Measurements from ENCODE around the gene MARCKS.
"Not testable (repeated sequence)": the region's sequence is repeated elsewhere in the genome, so short reads cannot be mapped to it uniquely, and the experiment has no call there.

The MARCKS gene

GRCh38 chr6:113886512-113886911 is 29.4 kb downstream of the MARCKS start:
- no peak for DNase-seq

GRCh38 chr6:113888493-113888892 is 31.3 kb downstream of the MARCKS start:
- DNase-seq = no peak

GRCh38 chr6:113888956-113889630 is 31.9 kb downstream of the MARCKS start:
- DNase-seq = no peak

- DNase-seq = no peak
Observed at GRCh38 chr6:113893451-113893850, 36.3 kb downstream of the MARCKS start.

- no peak for DNase-seq
Observed at GRCh38 chr6:113893866-113894265, 36.7 kb downstream of the MARCKS start.

- DNase-seq = no peak
Observed at GRCh38 chr6:113894712-113895674, 37.8 kb downstream of the MARCKS start.

GRCh38 chr6:113901482-113901881 is 44.3 kb downstream of the MARCKS start:
- DNase-seq = no peak

GRCh38 chr6:113903666-113904330 is 46.7 kb downstream of the MARCKS start:
- DNase-seq = no peak

- no peak for DNase-seq
Observed at GRCh38 chr6:113907102-113907815, 50.1 kb downstream of the MARCKS start.

- no peak for DNase-seq
Observed at GRCh38 chr6:113908801-113909200, 51.7 kb downstream of the MARCKS start.

- peak; percentile 83 for DNase-seq
Observed at GRCh38 chr6:113909224-113909856, 52.2 kb downstream of the MARCKS start.

- DNase-seq = not testable (repeated sequence)
Observed at GRCh38 chr6:113910285-113910684, 53.1 kb downstream of the MARCKS start.

Data from hematopoietic multipotent progenitor cell treated with erythropoietin and hydrocortisone succinate and interleukin-3 and kit ligand, for 6 days (in vitro differentiated cells).